ENCODE results near the gene EMP1.

The EMP1 gene

GRCh38 chr12:13197526-13198143, 1.1 kb downstream of the EMP1 start:
- DNase-seq (ENCODE audit: low read depth): peak; percentile 46

- peak; percentile 34 for DNase-seq (ENCODE audit: low read depth)
These were observed 1.7 kb downstream of the EMP1 start for GRCh38 chr12:13198241-13198640.

- peak; percentile 73 for DNase-seq (ENCODE audit: low read depth)
These were observed 2.4 kb downstream of the EMP1 start for GRCh38 chr12:13198876-13199275.

GRCh38 chr12:13199592-13199991, 3.1 kb downstream of the EMP1 start:
- DNase-seq (ENCODE audit: low read depth): no peak

GRCh38 chr12:13200841-13201240, 4.3 kb downstream of the EMP1 start:
- no peak for DNase-seq (ENCODE audit: low read depth)

GRCh38 chr12:13203034-13203922, 6.8 kb downstream of the EMP1 start:
- DNase-seq (ENCODE audit: low read depth): peak; percentile 44

GRCh38 chr12:13204428-13204827, 7.9 kb downstream of the EMP1 start:
- DNase-seq (ENCODE audit: low read depth): peak; percentile 54

- peak; percentile 99 for DNase-seq (ENCODE audit: low read depth)
These were observed 9.5 kb downstream of the EMP1 start for GRCh38 chr12:13205809-13206559.

GRCh38 chr12:13206560-13206897, 10.0 kb downstream of the EMP1 start:
- DNase-seq (ENCODE audit: low read depth): no peak

GRCh38 chr12:13208533-13209435, 12.3 kb downstream of the EMP1 start:
- peak; percentile 57 for DNase-seq (ENCODE audit: low read depth)

- DNase-seq (ENCODE audit: low read depth): no peak
These were observed 13.1 kb downstream of the EMP1 start for GRCh38 chr12:13209436-13210235.

GRCh38 chr12:13210236-13211190, 14.0 kb downstream of the EMP1 start:
- DNase-seq (ENCODE audit: low read depth): no peak

- peak; percentile 41 for DNase-seq (ENCODE audit: low read depth)
These were observed 14.8 kb downstream of the EMP1 start for GRCh38 chr12:13211191-13211858.

- peak; percentile 78 for DNase-seq (ENCODE audit: low read depth)
These were observed 15.5 kb downstream of the EMP1 start for GRCh38 chr12:13211859-13212664.

- DNase-seq (ENCODE audit: low read depth): no peak
These were observed 18.5 kb downstream of the EMP1 start for GRCh38 chr12:13215056-13215455.

GRCh38 chr12:13218641-13219040, 22.1 kb downstream of the EMP1 start:
- no peak for DNase-seq (ENCODE audit: low read depth)

- no peak for DNase-seq (ENCODE audit: low read depth)
These were observed 22.8 kb downstream of the EMP1 start for GRCh38 chr12:13219320-13219719.

- DNase-seq (ENCODE audit: low read depth): peak; percentile 86
These were observed 24.3 kb downstream of the EMP1 start for GRCh38 chr12:13220838-13221237.
